Fibroblast of pulmonary artery (primary cell): ENCODE measurements around the gene CTNNA3.

Source experiments
- DNase-seq: peaks from one replicate; pipeline ENCODE4 v3.0.0-alpha.2; 2010; ENCODE audit warnings: low read depth
- H3K4me3 ChIP-seq: replicated peaks from 2 replicates; pipeline ENCODE4 v1.5.1; 2011; ENCODE audit warnings: low read depth, mild to moderate bottlenecking, control low read depth, low read length, moderate library complexity
- CTCF ChIP-seq: IDR thresholded peaks from 2 replicates; pipeline ENCODE4 v1.5.1; 2011; ENCODE audit warnings: mild to moderate bottlenecking, control low read depth, low read length, inconsistent platforms; ENCODE audit errors: missing control alignments

Gene CTNNA3

GRCh38 chr10:66242885-66243284, 1453.1 kb downstream of the CTNNA3 start:
- H3K4me3 ChIP-seq: no peak overlapping the region
- TF ChIP-seq CTCF: no peak
- no peak for DNase-seq

- no peak for DNase-seq
- TF ChIP-seq CTCF: no peak
- no peak overlapping the region for H3K4me3 ChIP-seq
Observed at GRCh38 chr10:66239062-66239461, 1456.9 kb downstream of the CTNNA3 start.

- DNase-seq: no peak
- TF ChIP-seq CTCF: no peak
- H3K4me3 ChIP-seq: no peak overlapping the region
Observed at GRCh38 chr10:66238343-66238742, 1457.7 kb downstream of the CTNNA3 start.

- no peak for DNase-seq
- no peak overlapping the region for H3K4me3 ChIP-seq
- no peak for TF ChIP-seq CTCF
Observed at GRCh38 chr10:66234872-66235271, 1461.1 kb downstream of the CTNNA3 start.

- no peak for DNase-seq
- no peak for TF ChIP-seq CTCF
- H3K4me3 ChIP-seq: no peak overlapping the region
Observed at GRCh38 chr10:66228887-66229286, 1467.1 kb downstream of the CTNNA3 start.

- DNase-seq: no peak
- H3K4me3 ChIP-seq: no peak overlapping the region
- no peak for TF ChIP-seq CTCF
Observed at GRCh38 chr10:66223656-66224055, 1472.3 kb downstream of the CTNNA3 start.

GRCh38 chr10:66222462-66223046, 1473.4 kb downstream of the CTNNA3 start:
- DNase-seq: no peak
- no peak for TF ChIP-seq CTCF
- H3K4me3 ChIP-seq: no peak overlapping the region
